HL-60 (cell line): ENCODE data around the gene DNAAF8.

ENCODE experiments used
- DNase-seq, 2 experiments: peaks; one replicate each; pipeline ENCODE4 v3.0.0-alpha.2; 2010 to 2020; ENCODE audit warnings: low read depth in 1 of 2, low spot score in 1 of 2
- H3K27ac ChIP-seq: fragments of 250-450 bp; sonication (Bioruptor Pico); replicated peaks from 2 replicates; pipeline ENCODE4 v1.5.1; 2020; ENCODE audit warnings: mild to moderate bottlenecking, moderate library complexity
- H3K27me3 ChIP-seq: fragments of 250-450 bp; sonication (Bioruptor Pico); 2 replicates; pipeline ENCODE4 v1.5.1; 2021; ENCODE audit warnings: mild to moderate bottlenecking, moderate library complexity; ENCODE audit not compliant: insufficient read depth, poor library complexity, severe bottlenecking
- H3K4me3 ChIP-seq: replicated peaks from 2 replicates; pipeline ENCODE4 v1.5.1; 2011; ENCODE audit warnings: mild to moderate bottlenecking, control low read depth, low read length; ENCODE audit not compliant: insufficient read depth
- GABPA ChIP-seq: IDR thresholded peaks from 2 replicates; pipeline ENCODE4 v1.6.1; 2012; ENCODE audit warnings: low read depth
- POLR2AphosphoS5 ChIP-seq: IDR thresholded peaks from 2 replicates; pipeline ENCODE4 v1.6.1; 2012; ENCODE audit warnings: low read depth
- SPI1 ChIP-seq: IDR thresholded peaks from 2 replicates; pipeline ENCODE4 v1.6.1; 2012; ENCODE audit warnings: low read depth, mild to moderate bottlenecking, borderline replicate concordance
- TF ChIP-seq, protein P1 (sequence below): IDR thresholded peaks from 2 replicates; pipeline ENCODE4 v1.6.1; 2012; ENCODE audit warnings: low read depth; ENCODE audit not compliant: insufficient replicate concordance
- TF ChIP-seq, protein P2 (sequence below): IDR thresholded peaks from one replicate; pipeline ENCODE4 v1.5.1; 2011; ENCODE audit warnings: low read length, control low read depth, inconsistent platforms; ENCODE audit not compliant: insufficient read depth

The DNAAF8 gene

DNA sequence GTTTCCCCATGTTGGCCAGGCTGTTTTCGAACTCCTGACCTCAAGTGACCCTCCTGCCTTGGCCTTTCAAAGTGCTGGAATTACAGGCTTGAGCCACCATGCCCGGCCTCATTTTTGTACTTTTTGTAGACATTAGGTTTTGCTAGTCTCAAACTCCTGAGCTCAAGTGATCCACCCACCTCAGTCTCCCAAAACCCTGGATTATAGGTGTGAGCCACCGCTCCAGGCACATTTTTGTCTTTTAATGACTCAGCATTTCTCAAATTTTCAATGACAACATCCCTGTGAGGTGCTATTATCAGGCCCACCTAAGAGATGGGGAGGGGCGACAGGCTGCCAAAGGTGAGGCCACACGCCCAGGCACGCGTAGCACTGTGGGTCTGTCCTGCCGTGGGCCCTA lies 52.7 kb downstream of the DNAAF8 start:
- Histone ChIP-seq H3K27ac (no peak overlapping the region), H3K4me3 (no peak overlapping the region), H3K27me3 (no peaks in the 10 kb centered on the region)
- TF ChIP-seq, protein P1, sequence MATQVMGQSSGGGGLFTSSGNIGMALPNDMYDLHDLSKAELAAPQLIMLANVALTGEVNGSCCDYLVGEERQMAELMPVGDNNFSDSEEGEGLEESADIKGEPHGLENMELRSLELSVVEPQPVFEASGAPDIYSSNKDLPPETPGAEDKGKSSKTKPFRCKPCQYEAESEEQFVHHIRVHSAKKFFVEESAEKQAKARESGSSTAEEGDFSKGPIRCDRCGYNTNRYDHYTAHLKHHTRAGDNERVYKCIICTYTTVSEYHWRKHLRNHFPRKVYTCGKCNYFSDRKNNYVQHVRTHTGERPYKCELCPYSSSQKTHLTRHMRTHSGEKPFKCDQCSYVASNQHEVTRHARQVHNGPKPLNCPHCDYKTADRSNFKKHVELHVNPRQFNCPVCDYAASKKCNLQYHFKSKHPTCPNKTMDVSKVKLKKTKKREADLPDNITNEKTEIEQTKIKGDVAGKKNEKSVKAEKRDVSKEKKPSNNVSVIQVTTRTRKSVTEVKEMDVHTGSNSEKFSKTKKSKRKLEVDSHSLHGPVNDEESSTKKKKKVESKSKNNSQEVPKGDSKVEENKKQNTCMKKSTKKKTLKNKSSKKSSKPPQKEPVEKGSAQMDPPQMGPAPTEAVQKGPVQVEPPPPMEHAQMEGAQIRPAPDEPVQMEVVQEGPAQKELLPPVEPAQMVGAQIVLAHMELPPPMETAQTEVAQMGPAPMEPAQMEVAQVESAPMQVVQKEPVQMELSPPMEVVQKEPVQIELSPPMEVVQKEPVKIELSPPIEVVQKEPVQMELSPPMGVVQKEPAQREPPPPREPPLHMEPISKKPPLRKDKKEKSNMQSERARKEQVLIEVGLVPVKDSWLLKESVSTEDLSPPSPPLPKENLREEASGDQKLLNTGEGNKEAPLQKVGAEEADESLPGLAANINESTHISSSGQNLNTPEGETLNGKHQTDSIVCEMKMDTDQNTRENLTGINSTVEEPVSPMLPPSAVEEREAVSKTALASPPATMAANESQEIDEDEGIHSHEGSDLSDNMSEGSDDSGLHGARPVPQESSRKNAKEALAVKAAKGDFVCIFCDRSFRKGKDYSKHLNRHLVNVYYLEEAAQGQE, result no peak
- TF ChIP-seq POLR2AphosphoS5, result no peak
- no peak for TF ChIP-seq GABPA
- TF ChIP-seq, protein P2, sequence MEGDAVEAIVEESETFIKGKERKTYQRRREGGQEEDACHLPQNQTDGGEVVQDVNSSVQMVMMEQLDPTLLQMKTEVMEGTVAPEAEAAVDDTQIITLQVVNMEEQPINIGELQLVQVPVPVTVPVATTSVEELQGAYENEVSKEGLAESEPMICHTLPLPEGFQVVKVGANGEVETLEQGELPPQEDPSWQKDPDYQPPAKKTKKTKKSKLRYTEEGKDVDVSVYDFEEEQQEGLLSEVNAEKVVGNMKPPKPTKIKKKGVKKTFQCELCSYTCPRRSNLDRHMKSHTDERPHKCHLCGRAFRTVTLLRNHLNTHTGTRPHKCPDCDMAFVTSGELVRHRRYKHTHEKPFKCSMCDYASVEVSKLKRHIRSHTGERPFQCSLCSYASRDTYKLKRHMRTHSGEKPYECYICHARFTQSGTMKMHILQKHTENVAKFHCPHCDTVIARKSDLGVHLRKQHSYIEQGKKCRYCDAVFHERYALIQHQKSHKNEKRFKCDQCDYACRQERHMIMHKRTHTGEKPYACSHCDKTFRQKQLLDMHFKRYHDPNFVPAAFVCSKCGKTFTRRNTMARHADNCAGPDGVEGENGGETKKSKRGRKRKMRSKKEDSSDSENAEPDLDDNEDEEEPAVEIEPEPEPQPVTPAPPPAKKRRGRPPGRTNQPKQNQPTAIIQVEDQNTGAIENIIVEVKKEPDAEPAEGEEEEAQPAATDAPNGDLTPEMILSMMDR, result no peak
- no peak for TF ChIP-seq SPI1
- DNase-seq, result no peak

DNA sequence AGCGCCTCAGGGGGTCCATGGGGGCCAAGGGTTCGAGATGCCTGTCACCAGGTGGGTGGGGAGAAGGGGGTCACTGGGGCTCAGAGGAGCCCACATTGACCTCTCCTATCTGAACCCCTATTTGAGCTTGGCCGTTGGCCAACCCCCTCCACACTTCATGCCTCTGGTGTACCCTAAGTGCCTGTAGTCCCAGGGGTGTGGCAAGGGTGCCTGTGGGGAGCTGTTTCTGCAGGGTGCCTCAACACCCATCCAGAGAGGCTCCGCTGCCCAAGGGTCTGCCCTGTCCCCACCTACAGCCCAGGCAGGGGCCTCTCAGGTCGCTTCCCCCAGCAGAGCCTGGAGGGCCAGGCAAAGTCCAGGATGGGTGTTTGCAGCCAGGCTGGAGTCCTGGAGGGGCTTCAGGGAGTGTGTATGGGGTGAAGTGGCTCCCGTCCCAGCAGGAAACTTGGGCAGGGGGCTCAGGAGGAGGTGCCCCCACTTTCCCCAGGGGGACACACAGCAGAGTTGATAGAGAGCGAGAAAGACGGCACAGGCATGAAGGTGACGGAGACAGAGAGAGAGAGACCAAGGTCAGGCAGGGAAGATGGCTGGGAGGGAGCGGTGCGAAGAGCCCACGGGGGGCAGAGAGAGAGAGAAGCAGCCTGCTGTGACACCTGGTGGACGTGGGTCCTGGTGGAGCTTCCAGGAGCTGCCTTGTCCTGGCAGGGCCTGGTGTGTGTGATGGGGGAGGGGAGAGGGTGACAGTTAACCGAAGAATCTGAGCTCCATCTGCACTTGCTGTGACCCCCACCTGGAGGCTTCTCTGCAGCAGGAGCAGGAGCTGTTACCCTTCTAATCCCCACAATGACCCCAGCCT lies 53.5 kb downstream of the DNAAF8 start, which contains the start of gene SEPTIN12:
SEPTIN12 (minus strand) TSS at position 719 of the 856 bp plus-strand sequence; CDS start at position 19, 700 bp downstream.
- no peak for DNase-seq
- no peak within 1 kb of the TSS for H3K27ac ChIP-seq
- H3K27me3 ChIP-seq, result no peaks in the 10 kb centered on the region
- no peak within 1 kb of the TSS for H3K4me3 ChIP-seq
- TF ChIP-seq POLR2AphosphoS5 (no peak), GABPA (no peak), SPI1 (no peak)
- TF ChIP-seq, protein P1, result no peak
- TF ChIP-seq, protein P2, result no peak

DNA sequence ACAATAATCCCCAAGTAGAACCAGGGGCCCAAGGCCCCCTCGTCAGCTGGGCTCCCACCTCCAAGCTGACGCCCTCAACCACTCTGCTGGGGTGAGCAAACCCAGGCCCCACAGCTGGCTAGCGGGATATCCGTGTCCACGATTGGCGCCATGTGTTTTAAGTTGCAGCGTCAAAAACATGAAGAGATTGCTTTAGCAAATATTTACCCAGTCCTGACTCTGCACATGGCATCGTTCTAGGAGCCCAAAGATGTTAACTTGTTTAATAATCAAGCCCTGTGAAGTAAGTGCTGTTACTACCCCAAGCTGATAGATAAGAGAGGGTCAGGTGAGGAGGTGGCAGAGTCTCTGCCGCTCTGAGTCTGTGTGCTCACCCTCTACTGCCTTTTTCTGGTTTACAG lies 54.2 kb downstream of the DNAAF8 start:
- H3K27me3 ChIP-seq, result no peaks in the 10 kb centered on the region
- no peak for DNase-seq
- H3K27ac ChIP-seq, result no peak overlapping the region
- H3K4me3 ChIP-seq, result no peak overlapping the region
- TF ChIP-seq POLR2AphosphoS5, result no peak
- TF ChIP-seq, protein P1, result no peak
- TF ChIP-seq SPI1, result no peak
- TF ChIP-seq, protein P2, result no peak
- TF ChIP-seq GABPA, result no peak
